ENCODE data around the gene PMAIP1. TPM values are rescaled to one million over a fixed set of nuclear protein-coding genes. Genes with fewer than 3 reads are reported as not detected.
"Not testable (repeated sequence)": the region's sequence is repeated elsewhere in the genome, so short reads cannot be mapped to it uniquely, and the experiment has no call there.

Gene PMAIP1
- total and polyA plus RNA-seq, 9 of the 15 experiments (the other 6 are each of a cell fraction or from before 2014, with no cell fraction given): 8.0 to 22.9 (median 14.9) TPM

GRCh38 chr18:59853380-59853779 lies 46.4 kb upstream of the PMAIP1 start:
- H3K36me3 ChIP-seq (ENCODE audit: control insufficient read depth, insufficient read depth, low read length): no peaks in the 10 kb centered on the region
- peaks cover 0 to 4% of the 10 kb centered on the region in 2 experiments; a peak in 1 of 5 replicates for H3K27me3 ChIP-seq (ENCODE audit: control insufficient read depth in 2 of 2, insufficient read depth in 2 of 2, low read length in 2 of 2)
- H3K79me2 ChIP-seq (ENCODE audit: control insufficient read depth, insufficient read depth, low read length): no peaks in the 10 kb centered on the region
- no TSS peak for BruUV-seq (replicated peaks)
- FAIRE-seq (no peak), ATAC-seq (no peak), DNase-seq (ENCODE audit: extremely low read depth in 1 of 4, low spot score in 3 of 4) (no peak)
- no peaks in the 10 kb centered on the region for H3K9me1 ChIP-seq (ENCODE audit: control insufficient read depth, insufficient read depth, low read length)
- H3K4me1 ChIP-seq (replicated peaks in 1 of 2; ENCODE audit: control insufficient read depth in 2 of 2, insufficient read depth in 2 of 2, low read length in 2 of 2): no peaks in the 10 kb centered on the region
- no peak overlapping the region for H3K4me2 ChIP-seq (ENCODE audit: insufficient read depth, low read length)
- no peaks in the 10 kb centered on the region for H3K9me3 ChIP-seq (replicated peaks; ENCODE audit: control insufficient read depth, insufficient read depth, low read depth, low read length)
- intact Hi-C loops (cut with micrococcal nuclease) (no loop called here), in situ Hi-C loops (cut with MboI) (no loop called here)
- TF ChIP-seq SREBF2 (CRISPR knock-in tag; IDR thresholded peaks at IDR 0.05): no peak
- no peak for TF ChIP-seq TAF7 (tag; IDR thresholded peaks at IDR 0.05)
- no peak for TF ChIP-seq ZBTB7A (IDR thresholded peaks at IDR 0.05; ENCODE audit: borderline replicate concordance, control insufficient read depth, low read depth, low read length)
- TF ChIP-seq TRIM28 (IDR thresholded peaks at IDR 0.05): no peak
- TF ChIP-seq BRD4 (IDR thresholded peaks at IDR 0.05): no peak
- TF ChIP-seq EGR1 (conservative IDR thresholded peaks at IDR 0.05): no peak
- no peak for TF ChIP-seq ZNF41 (CRISPR knock-in tag; conservative IDR thresholded peaks at IDR 0.05)
- TF ChIP-seq OTX1 (CRISPR knock-in tag; IDR thresholded peaks at IDR 0.05): no peak
- TF ChIP-seq ZNF263 (CRISPR knock-in tag; IDR thresholded peaks at IDR 0.05; ENCODE audit: borderline replicate concordance): no peak
- TF ChIP-seq RHOXF2B (CRISPR knock-in tag; conservative IDR thresholded peaks at IDR 0.05): no peak
- TF ChIP-seq ZNF23 (CRISPR knock-in tag; IDR thresholded peaks at IDR 0.05): no peak
- no peak overlapping the region for H2AFZ ChIP-seq (ENCODE audit: low read depth, low read length)
- WGBS (ENCODE audit: insufficient coverage, low coverage, missing lambda C conversion rate): 15% methylated on average over 3 of the region's 3 CpGs
- ChIA-PET POLR2A (no interaction called here), CTCF (ENCODE audit: low intra/inter-chr PET ratio) (no interaction called here)
- H3K27ac ChIP-seq (ENCODE audit: extremely low read depth, low read depth, low read length): no peak overlapping the region
- H3K4me3 ChIP-seq: no peak overlapping the region
- H4K20me1 ChIP-seq (replicated peaks; ENCODE audit: control insufficient read depth, insufficient read depth, low read length): no peaks in the 10 kb centered on the region
- no peak overlapping the region for H3K9ac ChIP-seq (ENCODE audit: insufficient read depth in 1 of 2, low read depth in 2 of 2, low read length in 2 of 2)

GRCh38 chr18:59853988-59854387 lies 45.8 kb upstream of the PMAIP1 start:
- H3K27me3 ChIP-seq (ENCODE audit: control insufficient read depth in 2 of 2, insufficient read depth in 2 of 2, low read length in 2 of 2); FAIRE-seq; H2AFZ ChIP-seq (ENCODE audit: low read depth, low read length); H3K4me1 ChIP-seq (replicated peaks in 1 of 2; ENCODE audit: control insufficient read depth in 2 of 2, insufficient read depth in 2 of 2, low read length in 2 of 2); H3K79me2 ChIP-seq (ENCODE audit: control insufficient read depth, insufficient read depth, low read length); H3K4me3 ChIP-seq; intact Hi-C loops (cut with micrococcal nuclease); H3K27ac ChIP-seq (ENCODE audit: extremely low read depth, low read depth, low read length); H3K36me3 ChIP-seq (ENCODE audit: control insufficient read depth, insufficient read depth, low read length); BruUV-seq (replicated peaks); in situ Hi-C loops (cut with MboI); H3K9ac ChIP-seq (ENCODE audit: insufficient read depth in 1 of 2, low read depth in 2 of 2, low read length in 2 of 2); DNase-seq (ENCODE audit: extremely low read depth in 1 of 4, low spot score in 3 of 4); H4K20me1 ChIP-seq (replicated peaks; ENCODE audit: control insufficient read depth, insufficient read depth, low read length); CTCF ChIA-PET (ENCODE audit: low intra/inter-chr PET ratio); H3K9me3 ChIP-seq (replicated peaks; ENCODE audit: control insufficient read depth, insufficient read depth, low read depth, low read length); ATAC-seq; H3K4me2 ChIP-seq (ENCODE audit: insufficient read depth, low read length); H3K9me1 ChIP-seq (ENCODE audit: control insufficient read depth, insufficient read depth, low read length): not testable (repeated sequence)
- WGBS (ENCODE audit: insufficient coverage, low coverage, missing lambda C conversion rate): 35% methylated on average over 2 of the region's 4 CpGs
- POLR2A ChIA-PET: interaction anchor here (1.1 kb wide), 1 partner anchor 11 kb away, joined by 3 read pairs; no protein-coding TSS in a partner anchor
